ENCODE data around the gene KRTCAP2.
"Not testable (repeated sequence)": the region's sequence is repeated elsewhere in the genome, so short reads cannot be mapped to it uniquely, and the experiment has no call there.

Gene KRTCAP2

DNA sequence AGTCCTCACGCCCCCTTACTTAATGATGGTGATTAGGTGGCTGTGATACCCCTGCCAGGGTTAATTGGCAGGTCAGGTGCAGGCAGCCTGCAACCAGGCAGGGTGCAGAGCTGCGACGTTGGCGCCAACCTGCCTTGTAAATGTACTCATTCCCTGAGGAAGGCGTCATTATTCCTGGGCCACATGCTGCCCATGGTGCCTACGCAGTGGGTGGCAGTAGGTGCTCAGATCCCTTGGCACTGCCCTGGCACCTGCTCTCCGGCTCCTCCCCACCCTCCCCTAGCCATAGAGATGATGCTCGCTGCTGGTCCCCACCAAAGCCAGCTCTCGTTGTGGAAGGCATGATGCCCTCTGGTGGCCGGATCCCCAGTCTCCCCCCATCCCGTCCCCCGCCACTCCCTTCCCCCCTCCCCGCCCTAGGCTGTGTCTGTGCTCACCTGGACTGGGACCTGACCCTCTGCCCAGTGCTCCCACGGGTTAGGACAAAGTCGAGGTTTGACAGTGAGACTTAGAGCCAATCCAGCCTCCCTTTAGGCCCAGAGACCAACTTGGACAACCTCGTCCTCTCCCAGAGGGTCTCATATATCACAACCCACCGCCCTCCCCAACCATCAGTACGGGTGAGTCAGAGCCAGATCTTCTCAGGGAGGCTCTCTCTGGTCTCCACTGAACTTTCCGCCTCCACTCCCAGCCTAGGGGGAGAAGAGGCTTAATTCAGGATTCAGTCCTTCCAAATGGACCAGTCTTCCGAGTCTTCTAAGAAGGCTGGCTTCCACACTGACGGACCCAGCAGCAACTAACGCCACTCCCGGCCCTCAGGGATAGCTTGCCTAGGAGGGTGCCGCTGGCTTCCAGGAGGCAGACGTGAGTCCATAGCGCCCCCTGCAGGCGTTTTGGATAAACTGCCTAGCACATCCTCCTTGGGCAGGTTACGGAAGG, 5.7 kb downstream of the KRTCAP2 start:
- peak; percentile 95 for DNase-seq

DNA sequence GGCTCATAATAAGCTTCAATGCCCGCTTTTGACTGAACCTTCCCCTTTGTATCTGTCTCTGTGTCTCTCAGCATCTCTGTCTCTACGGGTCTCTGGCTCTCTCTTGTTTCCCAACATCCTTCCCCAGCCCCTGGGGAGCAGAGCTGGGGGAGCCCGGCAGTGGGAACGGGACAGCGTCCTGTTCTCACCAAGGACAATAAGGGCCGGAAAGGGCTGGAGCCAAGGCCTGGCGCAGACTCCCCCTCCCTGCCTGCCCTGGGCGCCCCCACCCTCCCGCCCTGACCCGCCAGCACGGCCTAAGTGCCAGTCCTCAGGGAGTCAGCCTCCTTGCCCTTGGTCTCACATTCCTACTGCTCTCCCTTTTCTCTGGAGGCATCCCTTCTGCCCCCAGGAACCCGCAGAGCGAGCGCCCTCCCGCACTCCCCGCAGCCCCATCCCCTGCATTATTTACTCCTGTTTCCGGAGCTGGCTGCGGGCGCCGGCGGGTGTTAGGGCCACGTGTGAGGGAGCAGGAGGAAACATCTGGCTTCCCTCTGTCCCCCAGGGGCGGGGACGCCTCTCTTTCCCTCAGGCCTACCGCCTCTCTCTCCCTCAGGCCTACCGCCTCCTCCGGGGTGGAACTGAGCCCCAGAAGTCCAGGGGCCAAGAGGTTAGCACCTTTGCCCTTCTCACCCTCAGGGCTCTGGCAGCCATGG, 6.5 kb downstream of the KRTCAP2 start:
- DNase-seq = peak; percentile 73

DNA sequence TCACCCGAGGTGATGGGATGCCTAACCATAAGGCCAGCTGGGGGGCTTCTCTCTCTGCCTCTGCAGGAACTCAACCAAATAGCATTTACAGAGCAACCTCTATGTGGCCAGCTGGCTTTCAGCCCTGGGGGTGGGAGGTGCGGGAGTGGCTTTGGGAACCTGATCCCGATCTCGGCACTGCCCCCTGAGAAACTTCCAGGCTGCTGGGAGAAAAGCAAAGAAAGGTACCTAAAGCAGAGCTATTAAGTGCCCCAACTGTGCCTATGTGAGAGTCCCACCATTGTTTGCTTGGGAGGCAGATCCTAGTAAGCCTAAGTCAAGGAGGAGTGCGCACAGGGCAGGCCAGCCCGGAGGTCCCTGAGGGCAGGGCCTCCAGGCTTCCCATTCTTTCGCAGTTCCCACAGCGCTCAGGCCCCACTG, 7.0 kb downstream of the KRTCAP2 start:
- DNase-seq = no peak

DNA sequence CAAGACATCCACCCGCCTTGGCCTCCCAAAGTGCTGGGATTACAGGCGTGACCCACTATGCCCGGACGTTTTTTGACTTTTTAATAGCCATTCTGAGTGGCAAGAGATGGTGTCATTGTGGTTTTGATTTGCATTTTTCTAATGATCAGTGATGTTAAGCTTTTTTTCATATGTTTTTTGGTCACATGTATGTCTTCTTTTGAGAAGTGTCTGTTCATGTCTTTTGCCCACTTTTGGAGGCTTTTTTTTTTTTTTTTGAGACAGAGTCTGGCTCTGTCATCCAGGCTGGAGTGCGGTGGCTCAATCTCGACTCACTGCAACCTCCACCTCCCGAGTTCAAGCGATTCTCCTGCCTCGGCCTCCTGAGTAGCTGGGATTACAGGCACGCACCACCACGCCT, 8.5 kb downstream of the KRTCAP2 start:
- not testable (repeated sequence) for DNase-seq

DNA sequence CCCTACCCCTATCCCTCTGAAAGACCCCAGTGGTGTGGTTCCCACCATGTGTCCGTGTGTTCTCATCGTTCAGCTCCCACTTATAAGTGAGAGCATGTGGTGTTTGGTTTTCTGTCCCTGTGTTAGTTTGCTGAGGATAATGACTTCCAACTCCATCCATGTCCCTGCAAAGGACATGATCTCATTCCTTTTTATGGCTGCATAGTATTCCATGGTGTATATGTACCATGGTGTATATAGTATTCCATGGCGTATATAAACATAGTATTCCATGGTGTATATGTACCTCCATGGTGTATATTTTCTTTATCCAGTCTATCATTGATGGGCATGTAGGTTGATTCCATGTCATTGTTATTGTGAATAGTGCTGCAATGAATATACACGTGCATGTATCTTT, 9.3 kb downstream of the KRTCAP2 start:
- DNase-seq = not testable (repeated sequence)

DNA sequence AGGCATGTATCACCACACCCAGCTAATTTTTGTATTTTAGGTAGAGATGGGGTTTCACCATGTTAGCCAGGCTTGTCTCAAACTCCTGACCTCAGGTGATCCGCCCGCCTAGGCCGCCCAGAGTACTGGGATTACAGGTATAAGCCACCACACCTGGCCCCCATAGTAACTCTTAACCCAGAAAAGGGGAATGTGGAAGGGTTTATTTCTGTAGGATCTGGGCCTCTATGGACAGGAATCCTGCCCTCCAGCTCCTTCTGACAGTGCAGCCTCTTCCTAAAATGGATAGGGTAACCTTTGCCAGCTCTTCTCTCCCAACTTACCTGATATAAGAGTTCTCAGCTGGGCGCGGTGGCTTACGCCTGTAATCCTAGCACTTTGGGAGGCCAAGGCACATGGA, 10.5 kb downstream of the KRTCAP2 start:
- not testable (repeated sequence) for DNase-seq

DNA sequence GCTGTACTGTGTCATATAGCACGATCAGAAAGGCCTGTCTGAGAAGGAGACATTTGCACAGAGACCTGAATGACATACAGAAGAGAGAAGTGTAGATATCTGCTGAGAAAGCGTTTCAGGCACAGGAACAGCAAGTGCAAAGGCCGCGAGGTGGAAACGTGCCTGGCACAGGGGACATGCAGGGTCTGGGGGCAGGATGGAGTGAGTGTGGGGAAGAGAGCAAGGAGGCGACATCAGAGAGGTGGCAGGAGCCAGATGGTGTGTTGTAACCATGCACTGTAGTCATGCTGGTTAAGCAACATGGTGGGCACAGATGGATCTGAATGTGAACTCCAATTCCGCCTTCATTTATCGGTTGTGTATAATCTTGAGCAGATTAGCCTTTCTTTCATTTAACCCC, 13.0 kb downstream of the KRTCAP2 start:
- DNase-seq = no peak

DNA sequence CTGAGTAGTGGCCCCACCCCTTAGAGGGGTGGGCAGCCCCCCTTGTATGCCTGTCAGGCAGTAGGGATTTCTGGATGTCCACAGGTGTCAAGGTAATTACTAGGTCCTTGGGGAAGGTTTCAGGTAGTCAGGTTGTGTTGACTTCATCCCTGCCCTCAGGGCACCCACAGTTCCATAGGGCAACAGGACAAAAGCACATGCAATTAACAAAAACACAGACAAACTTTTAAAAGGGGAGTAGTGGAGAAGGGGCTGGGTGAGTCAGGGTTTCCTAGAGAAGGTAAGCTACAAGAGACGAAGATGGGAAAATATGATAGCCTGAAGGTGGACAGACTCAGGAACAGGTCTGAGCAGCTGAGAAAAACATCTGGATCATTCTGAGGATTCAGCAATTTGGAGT, 14.1 kb downstream of the KRTCAP2 start:
- DNase-seq = no peak

DNA sequence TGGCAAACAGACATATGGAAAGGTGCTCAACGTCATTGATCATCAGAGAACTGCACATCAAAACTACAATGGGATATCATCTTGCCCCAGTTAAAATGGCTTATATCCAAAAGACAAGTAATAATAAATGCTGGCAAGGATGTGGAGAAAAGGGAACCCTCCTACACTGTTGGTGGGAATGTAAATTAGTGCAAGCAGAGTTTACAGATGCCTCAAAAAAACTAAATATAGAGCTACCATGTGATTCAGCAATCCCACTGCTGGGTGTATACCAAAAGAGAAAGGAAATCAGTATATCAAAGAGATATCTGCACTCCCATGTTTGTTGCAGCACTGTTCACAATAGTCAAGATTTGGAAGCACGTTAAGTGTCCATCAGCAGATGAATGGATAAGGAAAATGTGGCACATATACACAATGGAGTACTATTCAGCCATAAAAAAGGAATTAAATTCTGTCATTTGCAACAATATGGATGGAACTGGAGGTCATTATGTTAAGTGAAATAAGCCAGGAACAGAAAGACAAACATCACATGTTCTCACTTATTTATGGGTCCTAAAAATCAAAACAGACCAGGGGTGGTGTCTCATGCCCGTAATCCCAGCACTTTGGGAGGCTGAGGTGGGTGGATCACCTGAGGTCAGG, 17.0 kb downstream of the KRTCAP2 start:
- not testable (repeated sequence) for DNase-seq

DNA sequence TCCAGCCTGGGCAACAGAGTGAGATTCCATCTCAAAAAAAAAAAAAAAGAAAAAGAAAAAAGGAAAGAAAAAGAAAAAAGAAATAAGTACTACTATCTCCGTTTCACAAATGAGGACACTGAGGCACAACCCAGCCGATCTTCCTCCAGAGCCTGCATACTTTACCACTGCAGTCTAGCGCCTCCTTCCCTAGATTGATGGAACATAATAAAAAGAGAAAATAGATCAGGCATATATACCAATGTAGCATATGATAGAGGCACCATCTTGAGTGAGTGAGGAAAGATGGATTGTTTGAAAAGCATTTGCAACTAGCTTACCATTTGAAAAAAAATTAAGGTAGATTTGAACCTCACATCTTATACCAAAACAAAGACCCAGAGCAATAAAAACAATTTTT, 27.6 kb downstream of the KRTCAP2 start:
- no peak for DNase-seq

DNA sequence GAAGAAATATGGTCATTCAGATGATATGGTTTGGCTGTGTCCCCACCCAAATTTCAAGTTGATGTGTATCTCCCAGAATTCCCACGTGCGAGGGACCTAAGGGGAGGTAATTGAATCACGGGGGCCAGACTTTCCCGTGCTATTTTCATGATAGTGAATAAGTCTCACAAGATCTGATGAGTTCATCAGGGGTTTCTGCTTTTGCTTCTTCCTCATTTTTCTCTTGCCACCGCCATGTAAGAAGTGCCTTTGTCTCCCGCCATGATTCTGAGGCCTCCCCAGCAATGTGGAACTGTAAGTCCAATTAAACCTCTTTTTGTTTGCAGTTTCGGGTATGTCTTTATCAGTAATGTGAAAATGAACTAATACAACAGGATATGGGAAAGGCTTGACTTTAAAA, 31.4 kb downstream of the KRTCAP2 start:
- no peak for DNase-seq

DNA sequence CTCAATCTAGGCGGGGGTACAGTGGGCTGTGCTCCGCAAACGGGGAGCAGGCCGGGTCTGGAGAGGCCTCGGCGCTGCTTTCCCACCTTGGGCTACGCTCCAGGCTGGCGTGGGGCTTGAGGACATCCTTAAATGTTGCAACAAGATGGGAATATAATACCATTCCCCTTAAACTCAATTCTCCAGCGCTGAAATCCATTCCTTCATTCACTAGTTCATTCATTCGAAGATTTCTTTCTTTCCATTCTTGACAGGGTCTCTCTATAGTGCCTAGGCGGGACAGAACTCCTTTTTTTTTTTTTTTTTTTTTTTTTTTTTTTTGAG, 32.5 kb downstream of the KRTCAP2 start:
- no peak for DNase-seq

DNA sequence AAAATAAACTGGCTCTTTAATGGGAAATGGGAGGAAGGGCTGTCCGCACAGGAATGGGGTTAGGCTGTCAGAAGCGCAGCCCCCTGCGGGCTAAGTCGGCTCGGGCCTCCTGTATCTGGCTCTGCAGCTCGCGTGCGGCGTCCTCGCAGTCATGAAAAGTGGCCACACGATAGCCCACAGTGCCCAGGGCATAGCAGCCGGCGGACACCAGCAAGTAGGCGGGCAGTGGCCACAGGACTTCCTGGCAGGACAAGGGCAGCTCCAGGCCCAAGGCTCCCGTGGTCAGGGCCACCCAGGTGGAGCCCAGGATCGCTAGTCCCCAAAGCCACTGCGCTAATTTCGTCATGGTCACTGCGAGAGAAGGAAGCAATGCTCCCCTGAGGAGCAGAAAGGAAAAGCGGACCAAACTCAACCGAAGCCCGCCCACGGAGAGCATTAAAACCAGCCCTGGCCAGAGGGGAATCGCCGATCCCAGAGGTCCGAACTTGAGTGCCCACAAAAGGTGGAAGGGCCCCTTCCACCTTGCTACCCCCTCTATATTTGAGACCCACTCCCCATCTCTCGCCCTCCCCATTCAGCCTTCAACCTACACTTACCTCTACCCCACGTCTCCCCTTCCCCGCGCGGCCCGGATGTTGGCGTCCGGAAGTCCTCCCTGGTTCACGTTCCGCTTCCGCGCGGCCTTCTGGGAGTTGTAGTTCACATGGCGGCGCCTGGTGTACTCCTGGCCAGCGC, 33.0 kb downstream of the KRTCAP2 start, which contains the start of gene DPM3:
DPM3 (minus strand) TSS at position 637 of the 735 bp plus-strand sequence; CDS start at position 346, 291 bp downstream.
- peak; percentile 95 for DNase-seq

DNA sequence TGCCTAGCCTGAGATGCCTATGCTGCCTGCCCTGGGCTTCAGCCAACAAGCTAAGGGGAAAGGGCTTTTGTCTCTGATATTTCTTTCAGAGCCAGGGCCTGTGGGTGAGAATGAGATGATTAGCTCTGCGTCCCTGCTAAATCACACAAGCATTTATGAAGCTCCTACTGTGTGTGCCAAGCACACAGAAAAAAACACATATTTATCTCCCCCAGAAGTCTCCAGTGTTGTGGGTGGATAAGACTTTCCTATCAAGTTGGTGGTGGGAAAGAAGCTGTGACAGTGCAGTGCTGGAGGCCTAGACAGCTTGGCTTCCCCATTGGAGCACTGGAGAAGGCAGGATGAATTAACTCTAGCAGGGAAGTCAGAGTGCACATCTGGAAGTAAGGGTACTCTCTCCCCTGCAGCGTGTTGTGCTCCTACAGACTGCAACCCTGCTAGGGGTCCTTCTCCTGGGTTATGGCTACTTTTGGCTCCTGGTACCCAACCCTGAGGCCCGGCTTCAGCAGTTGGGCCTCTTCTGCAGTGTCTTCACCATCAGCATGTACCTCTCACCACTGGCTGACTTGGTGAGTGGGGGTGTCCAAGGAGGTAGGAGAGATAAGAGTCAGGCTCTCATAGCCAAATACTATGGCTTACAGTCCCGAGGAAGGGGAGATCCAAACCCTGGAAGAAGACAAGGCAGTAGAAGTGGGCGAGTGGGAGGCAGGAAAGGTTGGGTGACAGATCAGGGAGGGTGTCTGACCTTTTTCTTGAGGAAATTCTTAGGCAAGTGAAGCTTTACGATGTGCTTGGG, 35.8 kb downstream of the KRTCAP2 start:
- no peak for DNase-seq

DNA sequence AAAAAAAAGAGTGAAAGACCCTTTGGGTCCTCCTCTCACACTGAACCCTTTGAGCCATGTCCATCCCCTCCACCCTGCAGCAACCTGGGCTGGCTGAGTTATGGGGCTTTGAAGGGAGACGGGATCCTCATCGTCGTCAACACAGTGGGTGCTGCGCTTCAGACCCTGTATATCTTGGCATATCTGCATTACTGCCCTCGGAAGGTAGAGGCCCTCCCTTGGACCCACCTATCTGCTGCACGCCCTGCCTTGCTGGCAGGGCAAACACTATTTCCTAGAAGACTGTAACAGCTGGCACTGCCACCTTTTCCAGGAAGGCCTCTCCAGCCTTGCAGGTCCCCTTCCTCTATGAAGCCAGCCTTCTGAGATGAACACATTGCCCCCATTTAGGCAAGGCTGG, 36.4 kb downstream of the KRTCAP2 start:
- DNase-seq = peak; percentile 21

DNA sequence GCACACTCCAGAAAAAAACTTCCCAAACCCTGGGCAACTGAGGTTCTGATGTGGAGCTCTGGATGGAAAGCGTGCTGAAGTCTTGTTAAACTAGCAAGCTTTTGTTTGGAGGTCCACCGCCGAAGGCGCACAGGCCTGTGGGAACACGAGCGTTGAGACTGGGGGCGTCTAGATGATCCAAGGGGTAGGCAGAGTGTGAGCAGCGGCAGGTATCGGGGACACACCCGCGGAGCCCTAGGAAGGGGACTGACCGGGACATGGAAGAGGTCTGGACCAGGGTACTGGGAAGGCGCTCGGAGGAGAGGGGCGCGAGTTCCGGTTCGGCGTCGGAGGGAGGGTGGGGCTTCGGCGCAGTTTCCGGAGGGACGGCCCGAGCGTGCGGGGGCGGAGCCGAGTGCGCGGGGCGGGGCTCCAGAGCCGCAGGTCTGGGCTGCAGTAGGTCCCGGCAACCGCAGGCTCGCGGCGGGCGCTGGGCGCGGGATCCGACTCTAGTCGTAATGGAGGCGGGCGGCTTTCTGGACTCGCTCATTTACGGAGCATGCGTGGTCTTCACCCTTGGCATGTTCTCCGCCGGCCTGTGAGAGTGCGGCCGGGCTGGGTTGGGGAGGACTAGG, 37.6 kb downstream of the KRTCAP2 start, which contains the start of gene SLC50A1:
SLC50A1 (plus strand) TSS at position 438 of the 614 bp plus-strand sequence; CDS start at position 498, 60 bp downstream.
- peak; percentile 97 for DNase-seq

DNA sequence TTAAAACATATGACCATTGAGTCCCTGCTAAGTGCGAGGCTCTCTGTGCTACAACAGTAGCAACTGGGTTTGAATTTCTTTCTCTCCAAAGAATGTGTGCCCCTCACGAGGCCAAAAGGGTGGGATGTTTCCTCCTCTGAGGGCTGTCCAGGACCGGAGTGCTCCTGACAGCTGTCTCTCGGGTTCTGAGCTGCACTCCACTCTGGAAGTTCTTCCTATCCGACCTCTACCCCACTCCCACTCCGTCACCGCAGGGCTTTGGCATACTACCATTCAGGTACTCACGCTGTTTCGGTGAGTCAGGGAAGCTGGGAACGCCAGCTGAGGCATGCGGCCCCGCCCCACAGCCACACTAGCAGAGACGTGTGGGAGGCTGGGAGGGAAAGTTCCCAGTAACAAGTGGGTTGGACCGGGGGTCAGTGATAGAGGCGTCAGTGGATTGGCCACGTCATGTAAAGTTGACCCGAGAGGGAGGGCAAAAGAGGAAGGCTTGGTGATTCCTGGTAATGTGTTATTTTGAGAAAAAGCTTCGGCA, 38.2 kb downstream of the KRTCAP2 start:
- peak; percentile 80 for DNase-seq

DNA sequence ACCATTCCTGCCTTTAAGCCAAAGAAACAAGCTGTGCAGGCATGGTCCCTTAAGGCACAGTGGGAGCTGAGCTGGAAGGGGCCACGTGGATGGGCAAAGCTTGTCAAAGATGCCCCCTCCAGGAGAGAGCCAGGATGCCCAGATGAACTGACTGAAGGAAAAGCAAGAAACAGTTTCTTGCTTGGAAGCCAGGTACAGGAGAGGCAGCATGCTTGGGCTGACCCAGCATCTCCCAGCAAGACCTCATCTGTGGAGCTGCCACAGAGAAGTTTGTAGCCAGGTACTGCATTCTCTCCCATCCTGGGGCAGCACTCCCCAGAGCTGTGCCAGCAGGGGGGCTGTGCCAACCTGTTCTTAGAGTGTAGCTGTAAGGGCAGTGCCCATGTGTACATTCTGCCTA, 38.8 kb downstream of the KRTCAP2 start:
- DNase-seq = no peak

DNA sequence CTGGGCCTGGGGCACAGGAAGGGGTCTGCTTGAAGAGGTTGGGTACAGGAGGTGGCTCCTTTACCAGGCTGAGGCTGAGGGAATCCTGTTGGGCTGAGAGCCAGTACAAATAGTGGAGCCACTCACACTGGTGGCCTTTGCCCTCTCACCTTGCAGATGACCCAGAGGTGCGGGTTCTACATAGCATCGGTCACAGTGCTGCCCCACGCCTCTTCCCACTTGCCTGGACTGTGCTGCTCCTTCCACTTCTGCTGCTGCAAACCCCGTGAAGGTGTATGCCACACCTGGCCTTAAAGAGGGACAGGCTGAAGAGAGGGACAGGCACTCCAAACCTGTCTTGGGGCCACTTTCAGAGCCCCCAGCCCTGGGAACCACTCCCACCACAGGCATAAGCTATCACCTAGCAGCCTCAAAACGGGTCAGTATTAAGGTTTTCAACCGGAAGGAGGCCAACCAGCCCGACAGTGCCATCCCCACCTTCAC, 39.3 kb downstream of the KRTCAP2 start:
- no peak for DNase-seq

DNA sequence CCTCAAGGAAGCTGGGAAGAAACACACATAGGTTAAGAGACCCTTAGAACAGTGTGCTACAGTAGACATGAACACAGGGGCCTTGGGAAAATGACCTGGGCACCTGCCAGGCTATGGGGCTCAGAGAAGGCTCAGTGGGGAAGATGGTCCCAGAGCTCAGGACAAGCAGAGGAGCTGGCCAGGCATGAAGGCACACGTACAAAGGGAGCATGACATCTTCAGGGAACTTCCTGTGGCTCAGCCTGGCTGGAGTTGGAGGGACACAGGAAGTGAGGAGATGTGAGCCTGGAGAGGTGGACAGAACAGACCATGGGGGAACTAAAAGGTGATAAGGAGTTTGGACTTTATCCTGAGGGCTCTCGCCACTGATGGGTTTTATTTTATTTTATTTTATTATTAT, 41.2 kb downstream of the KRTCAP2 start:
- no peak for DNase-seq

DNA sequence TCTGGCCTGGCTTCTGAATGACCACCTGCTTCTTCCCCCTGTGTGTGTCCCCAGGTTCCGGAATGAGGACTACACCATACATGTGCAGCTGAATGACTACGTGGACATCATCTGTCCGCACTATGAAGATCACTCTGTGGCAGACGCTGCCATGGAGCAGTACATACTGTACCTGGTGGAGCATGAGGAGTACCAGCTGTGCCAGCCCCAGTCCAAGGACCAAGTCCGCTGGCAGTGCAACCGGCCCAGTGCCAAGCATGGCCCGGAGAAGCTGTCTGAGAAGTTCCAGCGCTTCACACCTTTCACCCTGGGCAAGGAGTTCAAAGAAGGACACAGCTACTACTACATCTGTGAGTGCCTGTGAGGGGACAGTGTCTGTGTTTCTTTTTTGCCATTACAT, 41.8 kb downstream of the KRTCAP2 start:
- no peak for DNase-seq
